ENCODE measurements around the gene LCE1B.

DNA sequence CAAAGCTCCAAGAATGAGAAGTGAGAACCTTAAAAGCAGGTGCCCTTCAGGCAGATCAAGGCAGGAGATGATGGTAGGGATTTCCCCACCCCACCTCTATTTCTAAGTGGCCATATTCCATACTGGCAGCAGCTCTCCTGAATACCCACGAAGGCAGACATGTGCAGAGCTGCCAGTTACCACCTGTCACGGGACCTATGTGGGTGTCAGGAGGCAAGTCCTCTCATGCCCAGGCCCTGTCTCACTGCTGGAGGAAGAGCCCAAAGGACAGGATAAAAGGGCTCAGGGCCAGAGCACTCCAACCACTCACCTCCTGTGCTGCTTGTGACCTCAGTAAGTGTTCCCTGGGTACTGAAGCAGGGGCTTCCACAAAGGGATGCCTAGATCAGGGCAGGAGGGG is 721 bp upstream of the LCE1B start:
- TF ChIP-seq CTCF (IDR thresholded peaks at IDR 0.05) (no peak), POLR2A (IDR thresholded peaks at IDR 0.05) (no peak)

Measured in esophagus squamous epithelium (tissue), 4 donors.